Daoy (cell line): Measurements from ENCODE around the gene PHTF1. TPM values are rescaled to one million over a fixed set of nuclear protein-coding genes. Genes with fewer than 3 reads are reported as not detected.
A peak's percentile ranks its signal among the peaks of the same experiment; 100 is the strongest.
"Not testable (repeated sequence)": the region's sequence is repeated elsewhere in the genome, so short reads cannot be mapped to it uniquely, and the experiment has no call there.

Source experiments
- DNase-seq: peaks from one replicate; pipeline ENCODE4 v3.0.0-alpha.2; 2015; ENCODE audit warnings: low read depth
- total RNA-seq: library from RNA; depleted of rRNA; stranded (reverse); fragments of >200 nt; shearing (Covaris generic); gene quantifications from 2 replicates; pipeline ENCODE4 v1.2.3, GENCODE V29; 2014

The PHTF1 gene
- total RNA-seq, 1 experiment from 2014 or later = 89.4 TPM

DNA sequence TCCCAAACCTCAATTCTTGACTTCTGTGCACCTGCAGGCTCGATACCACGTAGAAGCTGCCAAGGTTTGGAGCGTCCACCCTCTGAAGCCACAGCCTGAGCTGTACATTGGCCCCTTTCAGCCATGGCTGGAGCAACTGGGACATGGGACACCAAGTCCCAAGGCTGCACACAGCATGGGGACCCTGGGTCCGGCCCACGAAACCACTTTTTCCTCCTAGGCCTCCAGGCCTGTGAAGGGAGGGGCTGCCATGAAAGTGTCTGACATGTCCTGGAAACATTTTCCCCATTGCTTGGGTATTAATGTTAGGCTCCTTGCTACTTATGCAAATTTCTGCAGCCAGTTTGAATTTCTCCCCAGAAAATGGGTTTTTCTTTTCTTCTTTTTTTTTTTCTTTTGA, 40.7 kb downstream of the PHTF1 start:
- not testable (repeated sequence) for DNase-seq

DNA sequence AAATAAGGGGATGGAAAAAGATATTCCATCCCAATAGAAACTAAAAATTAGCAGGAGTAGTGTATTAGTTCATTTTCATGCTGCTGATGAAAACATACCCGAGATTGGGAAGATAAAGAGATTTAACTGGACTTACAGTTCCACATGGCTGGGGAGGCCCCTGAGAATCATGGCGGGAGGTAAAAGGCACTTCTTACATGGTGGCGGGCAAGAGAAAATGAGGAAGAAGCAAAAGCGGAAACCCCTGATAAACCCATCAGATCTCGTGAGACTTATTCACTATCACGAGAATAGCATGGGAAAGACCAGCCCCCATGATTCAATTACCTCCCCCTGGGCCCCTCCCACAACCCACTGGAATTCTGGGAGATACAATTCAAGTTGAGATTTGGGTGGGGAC, 41.8 kb downstream of the PHTF1 start:
- not testable (repeated sequence) for DNase-seq

DNA sequence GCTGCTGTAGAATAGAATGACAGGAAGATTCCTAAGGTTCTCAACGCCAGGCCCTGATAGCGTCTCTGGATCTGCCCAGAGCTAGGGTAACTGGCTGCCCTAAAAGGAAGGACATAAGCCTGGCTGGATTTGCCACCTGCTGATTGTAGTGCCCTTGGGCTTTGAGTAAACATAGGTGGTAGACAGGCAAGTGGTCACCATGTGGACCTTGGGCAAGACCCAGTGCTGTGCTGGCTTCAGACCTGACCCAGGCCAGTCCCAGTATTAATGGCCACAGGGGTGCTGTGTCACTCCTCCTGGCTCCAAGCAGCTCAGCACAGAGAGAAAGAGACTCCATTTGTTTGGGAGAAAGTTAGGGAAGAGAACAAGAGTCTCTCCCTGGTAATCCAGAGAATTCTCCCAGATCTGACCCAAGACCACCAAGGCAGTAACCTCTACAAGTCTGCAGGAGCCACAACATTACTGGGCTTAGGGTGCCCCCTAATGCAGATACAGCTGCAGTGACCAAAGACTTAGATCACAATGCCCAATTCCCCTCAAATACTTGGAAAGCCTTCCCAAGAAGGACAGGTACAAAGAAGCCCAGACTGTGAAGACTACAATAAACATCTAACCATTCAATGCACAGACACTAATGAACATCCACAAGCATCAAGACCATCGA, 44.5 kb downstream of the PHTF1 start:
- no peak for DNase-seq

DNA sequence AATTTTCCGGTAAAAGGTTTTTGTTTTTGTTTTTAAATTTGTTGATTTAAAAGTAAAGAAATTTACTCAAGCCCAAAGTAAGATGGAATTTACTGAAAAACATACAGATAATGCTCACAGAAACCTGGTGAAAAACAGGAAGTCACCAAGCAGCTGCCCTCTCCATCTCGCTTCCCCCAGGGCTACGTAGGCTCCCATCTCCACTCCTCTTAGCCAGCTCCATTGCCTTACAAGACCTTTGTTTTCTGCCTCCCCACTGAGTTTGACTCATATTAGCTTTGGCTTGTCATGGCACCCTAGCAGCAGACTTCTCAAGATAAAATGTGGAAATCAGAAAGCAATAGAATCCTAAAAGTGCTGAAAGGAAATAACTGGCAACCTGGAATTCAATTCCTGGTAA, 57.9 kb downstream of the PHTF1 start:
- DNase-seq = no peak

DNA sequence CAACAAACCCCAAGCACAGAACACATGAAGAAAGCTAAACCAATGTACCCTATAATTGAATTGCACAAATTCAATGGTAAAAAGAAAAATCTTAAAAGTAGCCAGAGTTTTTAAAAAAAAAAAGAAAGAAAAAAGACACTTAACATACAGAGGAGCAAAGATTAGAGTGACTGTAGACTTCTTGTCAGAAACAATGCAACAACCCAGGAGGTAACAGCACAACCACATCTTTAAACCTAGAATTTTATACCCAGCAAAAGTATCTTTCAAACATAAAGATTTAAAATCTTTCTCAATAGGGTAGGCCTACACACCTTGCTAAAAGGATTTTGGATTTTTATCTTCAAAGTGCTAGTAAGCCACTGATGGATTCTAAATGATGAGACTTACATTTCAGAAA, 64.4 kb downstream of the PHTF1 start:
- DNase-seq = no peak

DNA sequence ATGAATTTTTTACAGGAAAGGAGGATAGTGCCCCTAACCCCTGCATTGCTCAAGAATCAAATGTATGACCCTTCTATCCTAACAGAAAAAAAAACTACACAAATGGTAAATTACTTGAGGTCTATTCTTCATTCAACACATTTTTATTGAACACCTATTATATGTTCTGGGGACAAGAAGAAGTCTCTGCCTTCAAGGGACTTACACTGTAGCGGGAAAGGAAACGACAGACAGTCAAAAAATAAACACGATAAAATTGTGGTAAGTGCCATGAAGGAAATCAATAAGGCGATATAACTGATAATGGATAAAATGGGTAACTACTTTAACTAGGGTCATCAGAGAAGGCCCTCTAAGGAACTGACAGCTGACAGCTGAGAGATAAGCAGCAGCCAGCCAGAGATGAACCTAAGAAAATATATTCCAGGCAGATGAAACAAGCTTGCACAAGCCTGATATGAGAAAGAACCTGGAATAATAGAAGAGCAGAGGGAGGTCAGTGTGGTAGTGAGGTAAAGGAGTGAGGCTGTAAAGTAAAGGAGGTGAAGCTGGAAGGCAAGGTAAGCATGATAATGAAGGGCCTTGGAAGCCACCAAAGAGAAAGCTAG, 66.4 kb downstream of the PHTF1 start:
- no peak for DNase-seq

DNA sequence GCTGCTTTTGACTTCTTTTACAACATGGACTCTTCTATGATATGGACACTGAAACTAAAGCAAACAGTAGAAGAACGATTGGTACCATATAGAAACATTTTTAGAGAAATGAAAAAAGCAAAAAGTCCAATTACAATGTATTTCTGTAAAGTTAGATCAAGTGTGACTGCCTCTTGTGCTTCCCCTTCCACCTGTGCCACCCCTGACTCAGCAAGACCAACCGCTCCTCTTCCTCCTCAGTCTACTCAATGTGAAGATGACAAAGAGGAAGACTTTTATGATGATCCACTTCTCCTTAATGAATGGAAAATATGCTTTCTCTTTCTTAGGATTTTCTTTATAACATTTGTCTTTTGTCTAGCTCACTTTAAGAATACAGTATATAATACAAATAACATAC, 66.9 kb downstream of the PHTF1 start:
- DNase-seq = no peak

DNA sequence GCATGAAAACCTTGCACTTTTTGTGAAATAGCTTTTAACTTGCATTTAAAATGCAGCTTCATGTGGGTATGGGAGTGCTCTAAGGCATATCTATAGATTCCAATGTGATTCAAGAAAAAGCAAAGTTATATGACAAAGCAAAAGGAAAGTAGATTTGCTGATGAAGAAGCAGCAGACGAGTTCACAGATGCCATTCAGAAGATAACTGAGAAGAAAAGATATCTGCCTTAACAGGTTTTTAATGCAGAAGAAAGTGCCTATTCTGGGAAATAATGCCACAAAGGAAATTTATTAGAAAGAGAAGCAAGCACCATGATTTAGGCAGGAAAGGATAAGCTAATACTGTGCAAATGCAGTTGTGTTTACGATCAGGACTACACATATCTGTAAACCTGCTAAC, 68.1 kb downstream of the PHTF1 start:
- no peak for DNase-seq

DNA sequence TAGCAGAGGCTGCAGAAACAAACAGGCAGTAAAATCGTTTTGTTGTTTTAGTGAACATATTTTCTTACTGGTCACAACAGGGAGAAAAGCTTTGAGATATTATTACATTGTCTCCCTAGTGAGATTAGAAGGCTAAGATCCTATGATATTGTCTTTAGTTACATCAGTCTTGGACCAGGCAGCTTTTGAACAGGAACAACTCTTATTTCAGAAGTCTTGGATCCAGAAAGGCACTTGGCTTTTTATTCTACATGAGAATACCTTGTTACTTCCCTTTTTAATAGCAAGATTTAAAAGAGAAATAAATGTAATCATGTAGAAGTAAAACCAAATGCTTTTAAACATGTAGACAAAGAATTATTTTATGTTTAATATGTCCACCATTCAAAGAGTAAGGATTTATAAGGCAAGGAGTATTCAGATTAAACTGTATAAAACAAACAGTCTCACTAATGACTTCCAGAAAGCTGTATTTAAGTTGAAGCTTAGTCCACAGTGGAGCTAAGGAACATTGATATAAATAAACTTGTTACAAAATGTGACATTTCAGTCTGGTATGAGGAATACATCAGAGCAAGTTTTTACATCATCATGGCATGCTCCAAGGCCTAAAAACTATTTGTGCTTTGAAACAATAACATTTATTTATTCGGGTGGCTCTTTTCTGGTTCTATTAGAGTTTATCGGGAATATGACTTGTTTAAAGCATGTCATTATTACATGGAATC, 72.2 kb downstream of the PHTF1 start:
- no peak for DNase-seq

DNA sequence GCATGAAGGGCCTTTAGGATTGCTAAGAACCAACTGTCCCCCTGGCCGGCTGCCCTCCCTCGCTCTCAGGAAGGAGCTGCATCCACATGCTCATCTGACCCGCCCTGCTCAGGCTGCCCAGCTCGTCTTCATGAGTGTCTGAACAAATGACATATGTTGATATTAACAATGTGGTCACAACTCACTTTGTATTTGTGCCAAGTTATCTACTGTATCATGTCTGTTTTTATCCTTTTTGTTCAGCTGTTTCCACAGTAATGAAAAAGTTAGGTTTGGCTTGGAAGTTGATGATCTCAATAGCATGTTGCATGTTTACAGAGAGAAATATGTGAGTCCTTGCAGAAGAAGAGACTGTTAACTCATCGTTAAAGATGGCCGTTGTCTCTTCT, 75.1 kb downstream of the PHTF1 start:
- no peak for DNase-seq

DNA sequence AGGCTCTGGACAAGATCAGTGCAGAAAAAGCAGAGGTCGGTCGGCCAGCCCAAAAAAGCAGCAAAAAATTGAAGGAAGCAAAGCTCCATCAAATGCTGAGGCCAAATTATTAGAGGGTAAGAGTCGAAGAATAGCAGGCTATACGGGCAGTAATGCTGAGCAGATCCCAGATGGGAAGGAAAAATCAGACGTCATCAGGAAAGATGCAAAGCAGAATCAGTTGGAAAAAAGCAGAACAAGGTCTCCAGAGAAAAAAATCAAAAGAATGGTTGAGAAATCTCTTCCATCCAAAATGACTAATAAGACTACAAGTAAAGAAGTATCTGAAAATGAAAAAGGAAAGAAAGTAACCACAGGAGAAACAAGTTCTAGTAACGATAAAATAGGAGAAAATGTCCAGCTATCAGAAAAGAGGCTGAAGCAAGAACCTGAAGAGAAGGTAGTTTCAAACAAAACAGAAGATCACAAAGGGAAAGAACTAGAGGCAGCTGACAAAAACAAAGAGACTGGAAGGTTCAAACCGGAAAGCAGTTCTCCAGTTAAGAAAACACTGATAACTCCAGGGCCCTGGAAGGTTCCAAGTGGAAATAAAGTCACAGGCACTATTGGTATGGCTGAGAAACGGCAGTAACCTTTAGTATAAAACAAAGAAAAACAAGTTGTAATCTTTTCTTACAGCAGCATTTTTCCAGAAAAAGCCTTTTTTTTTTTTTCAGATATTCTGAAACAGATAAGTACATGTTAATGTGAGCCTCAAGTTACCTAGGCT, 75.7 kb downstream of the PHTF1 start:
- no peak for DNase-seq

DNA sequence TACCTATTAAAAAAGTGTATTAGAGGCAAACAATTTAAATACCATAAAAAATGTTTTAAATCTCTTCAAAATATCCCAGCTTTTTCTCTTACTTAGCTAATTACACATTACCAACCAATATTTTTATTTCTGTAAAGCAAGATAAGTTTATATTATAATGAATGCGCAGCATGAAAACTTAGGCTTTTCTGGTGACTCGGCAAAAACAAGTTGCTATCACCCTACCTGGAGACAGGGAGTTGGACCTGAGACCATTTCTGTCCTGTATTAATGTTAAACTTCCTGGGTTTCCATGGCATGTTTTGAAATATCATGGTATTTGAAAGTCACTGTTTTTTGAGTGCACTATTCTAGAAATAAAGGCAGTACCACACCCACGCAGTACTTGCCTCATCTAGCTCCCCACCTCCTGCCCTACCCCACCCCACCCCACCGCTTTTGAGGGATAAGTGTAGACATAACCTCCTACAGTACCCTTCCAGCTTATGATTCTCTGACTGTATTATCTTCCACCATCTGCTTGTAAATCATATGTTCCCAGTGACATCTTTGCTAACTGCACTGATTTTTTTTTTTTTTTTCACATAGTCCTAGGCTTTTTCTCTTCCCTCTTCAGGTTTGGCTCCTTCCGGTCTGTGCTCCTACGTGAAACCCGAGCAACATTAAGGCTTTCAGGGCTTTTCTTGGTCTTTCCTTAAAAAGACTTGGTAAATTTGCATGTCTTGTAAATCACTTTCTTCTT, 77.5 kb downstream of the PHTF1 start:
- no peak for DNase-seq

DNA sequence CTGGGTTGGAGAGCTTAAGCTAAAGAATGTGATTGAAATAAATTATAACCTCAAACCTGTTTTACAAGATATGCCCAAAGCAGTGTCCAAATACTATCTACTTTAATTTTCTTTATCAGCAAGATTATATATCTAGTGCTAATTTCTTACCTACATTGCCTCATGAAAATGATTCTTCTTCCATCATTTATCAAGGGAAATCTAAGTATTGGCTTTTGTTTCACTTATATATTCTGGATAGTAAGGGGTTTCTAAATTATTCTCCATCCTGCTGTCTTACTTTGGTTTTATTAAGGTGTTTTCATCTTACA, 81.2 kb downstream of the PHTF1 start:
- DNase-seq = no peak

DNA sequence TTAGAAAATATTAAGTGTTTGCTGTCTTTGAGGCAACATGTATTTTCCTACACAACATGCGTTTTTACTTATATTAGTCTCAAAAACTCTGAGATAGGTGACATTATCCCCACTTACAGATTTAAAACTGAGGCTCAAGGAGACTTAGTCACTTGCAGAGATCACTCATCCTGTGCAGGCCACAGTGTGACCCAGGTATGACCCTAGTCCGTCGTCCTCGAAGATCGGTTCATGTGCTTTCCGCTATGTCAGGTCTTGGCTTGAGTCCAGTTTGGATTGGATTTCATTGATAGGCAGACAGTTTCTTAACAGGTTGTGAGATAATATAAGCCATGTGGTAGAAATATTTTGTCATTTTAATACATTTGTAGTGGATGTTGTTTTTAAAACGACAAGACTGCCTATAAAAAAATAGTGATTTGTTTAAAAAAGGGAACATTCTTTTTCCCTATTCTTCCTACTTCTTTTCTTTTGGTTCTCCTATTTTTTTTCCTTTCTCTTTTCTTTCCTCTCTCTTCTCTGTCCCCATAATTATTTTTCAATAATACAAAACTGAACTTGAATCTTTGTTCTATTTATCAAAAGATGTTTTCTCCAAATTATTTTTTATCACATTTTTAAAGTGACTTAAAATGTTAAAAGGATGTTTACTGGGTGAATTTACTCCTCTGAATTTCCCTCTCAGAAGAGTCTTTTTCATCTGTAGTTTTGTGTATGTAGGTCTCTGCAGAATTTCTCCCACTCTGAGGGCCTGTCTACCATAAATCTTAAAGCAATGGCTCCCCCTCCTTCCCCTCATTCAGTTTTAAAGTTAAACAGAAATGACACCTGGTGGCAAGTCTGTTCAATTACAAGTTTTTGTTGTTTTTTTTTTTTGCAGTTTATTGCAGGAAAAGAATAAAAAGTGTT, 81.8 kb downstream of the PHTF1 start:
- DNase-seq = peak; percentile 70

DNA sequence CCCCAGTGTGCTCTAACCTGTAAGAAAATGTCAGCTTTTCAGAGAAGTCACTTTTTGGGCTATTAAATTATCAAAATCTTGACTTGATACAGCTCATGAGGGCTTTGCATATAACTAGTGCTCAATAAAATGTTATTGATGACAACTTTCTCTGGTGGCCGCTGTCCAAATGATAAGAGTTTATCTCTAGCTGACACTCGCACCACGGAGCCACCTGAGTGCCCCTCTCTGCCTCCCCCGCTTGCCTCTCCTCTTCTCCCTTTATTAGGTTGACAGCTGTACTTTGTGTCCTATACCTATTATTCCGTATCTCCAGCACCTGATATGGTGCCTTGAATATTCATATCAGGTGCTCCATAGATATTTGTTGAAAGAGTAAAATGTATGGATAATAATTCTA, 82.8 kb downstream of the PHTF1 start:
- no peak for DNase-seq

DNA sequence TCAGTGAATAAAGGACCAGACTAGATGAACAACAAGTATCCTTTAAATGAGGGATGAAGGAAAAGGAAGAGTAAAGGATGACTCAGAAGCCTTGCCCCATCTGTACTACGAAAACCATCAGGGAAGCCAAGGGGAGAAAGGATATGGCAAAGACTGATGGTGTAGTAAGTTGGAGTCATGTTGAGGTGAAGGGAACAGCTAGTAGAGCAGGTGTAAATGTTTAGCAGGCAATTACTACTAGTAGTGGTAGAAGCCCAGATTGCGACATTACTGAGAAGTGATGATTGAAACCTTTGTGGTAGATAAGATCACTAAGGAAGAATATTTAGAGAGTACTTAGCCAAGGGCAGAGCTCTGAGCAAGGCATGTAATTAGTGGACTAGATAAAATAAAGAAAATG, 84.0 kb downstream of the PHTF1 start:
- peak; percentile 16 for DNase-seq

DNA sequence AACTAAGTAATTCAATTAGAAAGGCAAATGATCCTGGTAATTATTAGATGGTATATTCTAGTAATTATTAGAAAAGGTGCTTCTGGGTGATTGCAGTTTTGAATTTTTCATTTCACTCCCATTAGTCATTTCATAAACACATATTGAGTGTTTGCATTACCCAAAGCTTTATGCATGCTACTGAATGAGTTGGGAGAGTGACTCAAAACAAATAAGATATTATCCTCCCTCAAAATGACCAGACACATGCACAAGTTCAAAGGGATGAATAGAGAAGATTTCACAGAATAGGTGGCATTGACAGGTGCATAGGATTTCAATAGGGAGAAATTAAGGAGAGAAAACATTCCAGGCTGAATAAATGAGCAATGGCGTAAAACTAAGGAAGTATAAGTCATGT, 84.7 kb downstream of the PHTF1 start:
- DNase-seq = peak; percentile 12

DNA sequence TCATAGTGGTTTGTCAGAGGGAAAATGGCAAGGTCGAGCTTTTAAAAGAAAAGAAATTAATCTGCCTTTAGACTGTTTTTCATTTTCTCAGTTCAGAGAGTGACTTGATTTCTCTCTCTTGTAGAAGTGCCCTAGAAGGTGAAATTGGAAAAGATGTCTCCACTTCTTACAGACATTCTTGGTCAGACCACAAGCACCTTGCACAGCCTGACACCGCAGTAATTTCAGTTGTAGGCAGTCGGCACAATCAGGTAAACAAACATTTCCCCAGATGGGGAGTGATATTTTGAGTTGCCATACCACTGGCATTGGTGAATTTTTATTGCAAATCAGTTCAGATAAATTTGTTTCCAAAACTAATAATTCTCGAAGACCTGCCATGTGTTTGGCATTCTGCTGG, 86.8 kb downstream of the PHTF1 start:
- DNase-seq = no peak

DNA sequence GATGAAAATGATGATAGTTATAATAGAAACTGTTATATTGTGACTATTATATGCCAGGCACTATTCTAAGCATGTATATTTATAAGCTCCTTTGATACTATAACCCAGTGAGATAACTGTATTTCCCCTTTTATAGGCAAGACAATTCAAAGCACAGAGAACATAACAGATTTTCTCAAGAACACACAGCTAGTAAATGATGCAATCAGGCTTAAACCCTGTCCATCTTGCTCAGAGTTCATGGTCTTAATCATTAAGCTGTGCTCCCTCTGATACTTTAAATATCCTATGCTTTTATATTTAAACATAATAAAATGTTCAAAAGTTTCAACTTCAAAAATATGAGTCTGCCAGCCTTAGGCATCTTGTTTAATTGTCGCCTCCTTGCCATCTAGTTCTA, 88.6 kb downstream of the PHTF1 start:
- no peak for DNase-seq

DNA sequence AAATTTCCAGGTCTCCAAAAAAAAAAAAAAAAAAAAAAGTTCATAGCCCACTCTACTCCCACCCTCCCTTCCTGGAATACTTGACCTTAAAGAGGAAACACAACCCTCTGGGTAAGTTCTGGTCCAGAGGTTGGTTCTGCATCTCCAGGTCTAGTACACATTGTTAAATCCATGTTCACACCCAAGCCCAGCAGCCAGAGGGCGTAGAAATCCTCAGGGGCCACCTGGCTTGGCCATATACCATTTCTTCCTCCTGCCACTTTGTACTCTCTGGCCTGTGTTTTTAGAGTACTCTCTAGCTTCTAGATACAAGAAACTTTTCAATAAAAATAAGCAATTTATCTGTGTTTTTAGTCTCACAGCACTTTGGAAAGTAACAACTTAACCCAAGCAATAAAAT, 89.3 kb downstream of the PHTF1 start:
- no peak for DNase-seq

DNA sequence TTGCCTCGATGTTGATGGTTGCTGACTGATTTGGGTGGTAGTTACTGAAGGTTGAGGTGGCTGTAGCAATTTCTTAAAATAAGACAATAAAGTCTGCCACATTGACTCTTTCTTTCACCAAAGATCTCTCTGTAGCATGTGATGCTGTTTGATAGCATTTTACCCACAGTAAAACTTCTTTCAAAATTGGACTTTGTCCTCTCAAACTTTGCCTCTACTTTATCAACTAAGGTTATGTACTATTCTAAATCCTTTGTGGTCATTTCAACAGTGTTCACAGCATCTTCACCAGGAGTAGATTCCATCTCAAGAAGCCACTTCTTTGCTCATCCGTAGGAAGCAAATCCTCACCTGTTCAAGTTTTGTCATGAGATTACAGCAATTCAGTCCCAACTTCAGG, 93.2 kb downstream of the PHTF1 start:
- DNase-seq = no peak
